Memory B cell (primary cell): ENCODE measurements around the gene BCAS3.
"Not testable (repeated sequence)": the region's sequence is repeated elsewhere in the genome, so short reads cannot be mapped to it uniquely, and the experiment has no call there.

Experiments used
- ATAC-seq: fragments of 150-1000 bp; cut with Tn5 transposase; 2 replicates; pipeline ENCODE4 v1.10.0; 2021; ENCODE audit warnings: low read depth, mild to moderate bottlenecking, moderate library complexity
- DNase-seq, 2 donors: peaks; one replicate each; pipeline ENCODE4 v3.0.0; 2022; ENCODE audit warnings: low spot score in 2 of 2
- H3K27ac Mint-ChIP-seq: one replicate; pipeline ENCODE4 v1.8.0; 2022; ENCODE audit warnings: mild to moderate bottlenecking, moderate library complexity, mixed read lengths
- H3K27me3 Mint-ChIP-seq: one replicate; pipeline ENCODE4 v1.8.0; 2022; ENCODE audit warnings: mixed read lengths
- H3K36me3 Mint-ChIP-seq: one replicate; pipeline ENCODE4 v1.8.0; 2022; ENCODE audit warnings: mild to moderate bottlenecking, mixed read lengths
- H3K4me1 Mint-ChIP-seq: one replicate; pipeline ENCODE4 v1.8.0; 2022; ENCODE audit warnings: mixed read lengths
- H3K4me3 Mint-ChIP-seq: one replicate; pipeline ENCODE4 v1.8.0; 2022; ENCODE audit warnings: mild to moderate bottlenecking, moderate library complexity, mixed read lengths
- H3K9me3 Mint-ChIP-seq: one replicate; pipeline ENCODE4 v1.8.0; 2022; ENCODE audit warnings: mixed read lengths

The BCAS3 gene

DNA sequence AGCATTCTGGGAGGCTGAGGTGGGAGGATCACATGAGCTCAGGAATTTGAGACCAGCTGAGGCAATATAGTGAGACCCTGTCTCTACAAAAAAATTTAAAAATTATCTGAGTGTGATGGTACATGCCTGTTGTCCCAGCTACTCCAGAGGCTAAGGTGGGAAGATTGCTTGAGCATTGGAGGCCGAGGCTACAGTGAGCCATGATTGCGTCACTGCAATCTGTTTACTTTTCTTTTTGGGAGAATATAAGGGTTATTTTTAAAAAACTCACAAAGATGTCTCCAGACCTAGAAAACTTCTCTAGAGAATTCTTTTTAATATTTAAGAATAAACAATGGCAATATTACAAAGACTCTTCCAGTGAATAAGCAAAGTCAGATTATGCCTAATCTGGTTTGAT lies 226.9 kb downstream of the BCAS3 start:
- no peaks in the 10 kb centered on the region for H3K9me3 Mint-ChIP-seq
- H3K27ac Mint-ChIP-seq = no peak overlapping the region
- no peak overlapping the region for H3K4me3 Mint-ChIP-seq
- DNase-seq = no peak
- ATAC-seq = no peak
- peaks cover 3% of the 10 kb centered on the region for H3K4me1 Mint-ChIP-seq
- H3K36me3 Mint-ChIP-seq = peaks cover 10% of the 10 kb centered on the region
- no peaks in the 10 kb centered on the region for H3K27me3 Mint-ChIP-seq

DNA sequence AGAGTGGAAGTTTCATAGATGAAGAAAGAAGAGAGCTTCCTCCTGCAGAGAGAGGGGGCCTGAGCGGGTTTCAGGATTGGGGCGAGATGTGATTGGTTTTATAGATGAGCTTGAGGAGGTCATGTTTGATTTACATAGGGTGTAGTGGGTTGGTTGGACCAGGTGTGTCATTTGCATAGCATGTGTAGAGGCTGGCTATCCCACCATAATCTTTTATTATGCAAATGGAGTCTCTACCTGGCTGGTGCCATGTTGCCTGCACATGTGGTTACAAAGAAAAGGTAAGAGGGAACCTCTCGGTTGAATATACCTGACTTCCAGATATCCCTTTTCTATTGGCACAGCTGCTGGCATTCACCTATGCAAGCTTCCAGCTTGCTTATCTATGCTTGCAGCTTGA lies 228.1 kb downstream of the BCAS3 start:
- no peak overlapping the region for H3K4me3 Mint-ChIP-seq
- peaks cover 13% of the 10 kb centered on the region for H3K36me3 Mint-ChIP-seq
- H3K4me1 Mint-ChIP-seq = no peaks in the 10 kb centered on the region
- no peak overlapping the region for H3K27ac Mint-ChIP-seq
- no peaks in the 10 kb centered on the region for H3K9me3 Mint-ChIP-seq
- ATAC-seq (no peak), DNase-seq (no peak)
- H3K27me3 Mint-ChIP-seq = no peaks in the 10 kb centered on the region

DNA sequence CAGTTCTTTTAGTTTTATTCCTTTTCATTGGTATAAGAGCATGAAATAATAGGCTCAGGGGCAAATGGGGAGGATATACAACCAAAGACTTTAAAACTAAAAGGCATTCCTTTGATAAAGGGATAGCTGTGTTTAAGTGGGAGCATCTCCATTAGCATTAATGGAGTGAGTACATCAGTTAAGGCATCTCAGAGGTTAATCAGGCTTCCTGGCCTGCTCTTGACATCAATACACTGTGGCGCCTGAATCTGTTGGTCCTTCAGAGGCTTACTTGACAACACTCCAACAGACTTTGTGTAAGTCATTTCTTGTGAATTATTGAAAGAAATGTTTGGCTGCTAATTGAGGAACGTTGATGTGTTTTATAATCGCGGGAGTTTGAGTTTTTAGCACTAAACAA lies 230.7 kb downstream of the BCAS3 start:
- DNase-seq (no peak), ATAC-seq (no peak)
- H3K4me3 Mint-ChIP-seq = no peak overlapping the region
- no peak overlapping the region for H3K27ac Mint-ChIP-seq
- peaks cover 12% of the 10 kb centered on the region for H3K36me3 Mint-ChIP-seq
- no peaks in the 10 kb centered on the region for H3K27me3 Mint-ChIP-seq
- H3K4me1 Mint-ChIP-seq = no peaks in the 10 kb centered on the region
- no peaks in the 10 kb centered on the region for H3K9me3 Mint-ChIP-seq

DNA sequence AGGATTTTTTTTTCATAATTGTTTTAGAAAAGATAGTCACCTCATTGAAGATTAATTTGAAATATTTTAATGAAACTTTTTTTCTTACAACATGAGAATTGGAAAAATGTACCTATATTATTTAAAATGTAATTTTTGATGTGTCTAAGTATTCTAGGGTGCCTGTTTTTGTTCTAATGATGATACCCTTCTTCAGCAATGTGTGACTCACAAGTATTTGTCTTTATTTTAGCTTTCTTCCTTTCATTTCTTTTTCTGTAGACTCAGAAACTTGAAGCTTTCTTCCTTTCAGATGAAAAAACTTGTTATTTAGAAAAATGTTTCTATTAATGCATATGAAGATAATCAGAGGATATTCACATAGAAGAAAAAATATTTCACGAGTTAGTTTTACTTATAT lies 231.8 kb downstream of the BCAS3 start:
- Mint-ChIP-seq H3K9me3 (no peaks in the 10 kb centered on the region), H3K36me3 (peaks cover 19% of the 10 kb centered on the region), H3K27me3 (no peaks in the 10 kb centered on the region), H3K4me3 (no peak overlapping the region), H3K27ac (no peak overlapping the region), H3K4me1 (no peaks in the 10 kb centered on the region)
- ATAC-seq (no peak), DNase-seq (no peak)

DNA sequence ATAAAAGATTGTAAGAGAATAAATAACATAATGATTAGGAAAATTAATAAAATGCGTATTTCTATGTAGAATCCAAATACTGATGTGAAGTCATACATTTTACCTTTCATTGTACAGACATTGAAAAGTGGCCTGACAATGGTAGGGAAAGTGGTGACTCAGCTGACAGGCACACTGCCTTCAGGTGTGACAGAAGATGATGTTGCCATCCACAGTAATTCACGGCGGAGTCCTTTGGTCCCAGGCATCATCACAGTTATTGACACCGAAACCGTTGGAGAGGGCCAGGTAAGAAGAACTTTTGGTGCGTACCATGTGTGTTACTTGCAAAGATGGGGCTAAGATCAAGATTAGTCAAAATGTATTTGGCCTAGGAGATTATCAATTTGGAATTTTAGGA lies 232.8 kb downstream of the BCAS3 start:
- no peaks in the 10 kb centered on the region for H3K27me3 Mint-ChIP-seq
- ATAC-seq (no peak), DNase-seq (no peak)
- H3K4me1 Mint-ChIP-seq = no peaks in the 10 kb centered on the region
- H3K27ac Mint-ChIP-seq = no peak overlapping the region
- peaks cover 23% of the 10 kb centered on the region for H3K36me3 Mint-ChIP-seq
- H3K9me3 Mint-ChIP-seq = no peaks in the 10 kb centered on the region
- no peak overlapping the region for H3K4me3 Mint-ChIP-seq

DNA sequence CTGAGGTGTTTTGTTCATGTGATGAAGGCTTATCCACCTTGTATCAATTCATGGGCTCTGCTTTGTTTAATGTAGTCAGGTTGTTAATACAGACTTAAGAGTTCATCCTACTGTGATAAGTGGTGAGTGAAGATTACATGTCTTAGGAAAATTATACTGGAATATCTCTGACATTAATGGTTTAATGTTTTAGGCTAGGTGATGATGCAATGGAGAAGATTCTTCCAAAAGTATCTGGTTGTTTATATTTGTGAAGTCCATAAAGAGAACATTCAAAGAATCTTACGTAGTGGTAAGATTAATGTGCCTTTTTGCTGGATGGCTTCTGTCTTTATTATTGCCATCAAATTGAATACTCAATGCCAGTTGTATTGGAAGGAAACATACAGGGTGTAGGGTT lies 236.4 kb downstream of the BCAS3 start:
- peaks cover 5% of the 10 kb centered on the region for H3K9me3 Mint-ChIP-seq
- DNase-seq = no peak
- no peak overlapping the region for H3K4me3 Mint-ChIP-seq
- H3K4me1 Mint-ChIP-seq = no peaks in the 10 kb centered on the region
- H3K27ac Mint-ChIP-seq = no peak overlapping the region
- ATAC-seq = no peak
- peaks cover 28% of the 10 kb centered on the region for H3K36me3 Mint-ChIP-seq
- H3K27me3 Mint-ChIP-seq = no peaks in the 10 kb centered on the region

DNA sequence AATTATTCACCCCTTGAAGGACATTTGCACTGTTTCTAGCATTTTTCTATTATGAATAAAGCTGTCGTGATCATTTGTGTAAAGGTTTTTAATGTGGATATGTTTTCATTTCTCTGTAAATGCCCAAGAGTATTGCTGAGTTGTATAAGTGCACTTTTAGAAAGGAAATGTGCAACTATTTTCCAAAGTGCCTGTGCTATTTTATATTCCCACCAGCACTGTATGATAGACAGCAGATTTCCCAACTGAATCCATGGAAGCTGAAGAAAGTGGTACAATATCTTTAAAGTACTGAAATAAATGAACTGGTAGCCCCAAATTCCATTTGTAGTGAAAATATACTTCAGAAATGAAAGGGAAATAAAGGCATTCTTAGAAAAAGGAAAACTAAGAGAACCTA lies 238.4 kb downstream of the BCAS3 start:
- Mint-ChIP-seq H3K4me3 (no peak overlapping the region), H3K36me3 (peaks cover 29% of the 10 kb centered on the region), H3K4me1 (no peaks in the 10 kb centered on the region), H3K9me3 (peaks cover 5% of the 10 kb centered on the region), H3K27ac (no peak overlapping the region), H3K27me3 (no peaks in the 10 kb centered on the region)
- no peak for DNase-seq
- ATAC-seq = no peak

DNA sequence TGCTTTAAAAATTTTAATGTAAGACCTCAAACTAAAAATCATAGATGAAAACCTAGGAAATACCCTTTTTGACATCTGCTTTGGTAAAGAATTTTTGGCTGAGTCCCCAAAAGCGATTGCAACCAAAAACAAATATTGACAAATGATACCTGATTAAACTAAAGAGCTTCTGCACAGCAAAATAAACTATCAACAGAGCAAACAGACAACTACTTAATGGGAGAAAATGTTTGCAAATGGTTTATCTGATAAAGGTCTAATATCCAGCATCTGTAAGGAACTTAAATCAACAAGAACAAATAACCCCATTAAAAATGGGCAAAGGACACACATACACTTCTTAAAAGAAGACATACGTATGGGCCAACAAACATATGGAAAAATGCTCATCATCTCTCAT lies 242.5 kb downstream of the BCAS3 start:
- Mint-ChIP-seq H3K27ac (no peak overlapping the region), H3K9me3 (peaks cover 5% of the 10 kb centered on the region), H3K4me1 (no peaks in the 10 kb centered on the region), H3K4me3 (no peak overlapping the region), H3K36me3 (peaks cover 18% of the 10 kb centered on the region), H3K27me3 (no peaks in the 10 kb centered on the region)
- ATAC-seq = no peak
- DNase-seq = no peak

DNA sequence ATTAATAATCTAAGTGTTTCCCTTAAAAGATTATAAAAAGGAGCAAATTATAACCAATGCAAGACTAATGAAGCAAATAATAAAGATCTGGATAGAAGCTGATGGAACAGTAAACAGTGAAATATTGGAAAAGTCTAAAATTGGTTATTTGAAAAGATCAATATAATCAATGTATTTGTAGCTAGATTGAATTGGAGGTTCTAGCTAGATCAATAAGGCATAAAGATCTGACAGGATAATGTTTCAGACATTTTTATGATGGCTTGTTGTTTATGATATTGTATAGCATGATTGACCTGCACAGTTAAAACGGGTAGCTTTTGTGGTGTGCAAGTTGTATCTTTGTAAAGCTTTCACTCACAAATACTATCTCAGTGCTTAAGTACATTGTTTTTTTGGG lies 245.3 kb downstream of the BCAS3 start:
- Mint-ChIP-seq H3K36me3 (peaks cover 9% of the 10 kb centered on the region), H3K27ac (no peak overlapping the region), H3K4me1 (no peaks in the 10 kb centered on the region), H3K9me3 (no peaks in the 10 kb centered on the region), H3K27me3 (no peaks in the 10 kb centered on the region), H3K4me3 (no peak overlapping the region)
- DNase-seq (no peak), ATAC-seq (no peak)

DNA sequence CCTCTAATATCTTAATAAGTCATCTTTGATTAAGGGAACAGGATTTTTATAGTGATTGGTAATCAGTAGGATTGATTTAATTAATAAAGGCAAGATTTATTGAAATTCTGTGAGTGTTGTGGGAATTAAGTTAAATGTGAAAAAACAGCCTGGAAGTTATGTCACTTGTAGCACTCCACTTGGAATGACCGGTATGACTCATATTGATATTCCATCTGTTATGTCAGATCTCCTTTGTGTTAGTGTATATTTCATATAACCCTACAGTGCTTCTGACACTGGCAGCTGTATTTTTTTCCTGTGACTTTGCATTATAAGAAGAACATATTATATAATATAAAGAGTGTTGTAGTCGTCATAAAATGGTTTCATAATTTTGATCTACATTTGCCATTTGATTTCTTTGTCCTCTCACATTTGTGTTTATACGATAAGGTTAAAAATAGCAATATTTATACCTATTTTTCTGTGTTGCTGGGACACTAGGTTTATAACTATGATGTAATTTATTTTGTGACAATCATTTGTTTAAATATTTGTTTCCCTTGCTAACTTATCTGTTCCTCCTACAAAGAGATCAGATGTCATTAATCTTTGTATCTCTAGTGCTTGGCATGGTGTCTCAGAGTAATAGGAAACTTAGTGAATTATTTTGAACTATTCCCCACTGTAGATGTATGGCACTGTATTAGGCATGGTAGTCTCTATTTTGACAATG lies 249.0 kb downstream of the BCAS3 start:
- H3K4me3 Mint-ChIP-seq = no peak overlapping the region
- H3K27ac Mint-ChIP-seq = no peak overlapping the region
- no peaks in the 10 kb centered on the region for H3K27me3 Mint-ChIP-seq
- H3K36me3 Mint-ChIP-seq = peaks cover 2% of the 10 kb centered on the region
- ATAC-seq (no peak), DNase-seq (no peak)
- H3K4me1 Mint-ChIP-seq = no peaks in the 10 kb centered on the region
- H3K9me3 Mint-ChIP-seq = no peaks in the 10 kb centered on the region

DNA sequence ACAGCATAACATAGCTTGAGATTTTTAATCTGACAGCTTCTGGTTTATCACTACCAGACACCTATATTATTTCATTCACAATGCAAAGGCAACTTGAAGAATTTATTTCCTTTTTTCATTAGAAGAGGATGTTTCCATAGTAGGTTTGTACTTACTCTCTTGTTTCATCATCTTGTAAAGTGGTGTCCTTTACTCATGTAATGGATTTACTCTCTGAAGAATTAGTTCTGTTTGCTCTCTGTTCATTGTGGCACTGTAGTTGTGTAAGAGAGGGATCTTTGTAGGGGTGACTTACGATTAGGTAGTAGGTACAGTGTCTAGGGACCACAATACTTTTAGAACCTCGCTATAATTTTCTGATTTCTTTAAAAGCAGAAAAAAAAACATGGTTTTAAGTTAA lies 256.1 kb downstream of the BCAS3 start:
- Mint-ChIP-seq H3K27ac (no peak overlapping the region), H3K36me3 (peaks cover 5% of the 10 kb centered on the region), H3K4me1 (no peaks in the 10 kb centered on the region), H3K27me3 (no peaks in the 10 kb centered on the region), H3K9me3 (no peaks in the 10 kb centered on the region), H3K4me3 (no peak overlapping the region)
- DNase-seq (no peak), ATAC-seq (no peak)

DNA sequence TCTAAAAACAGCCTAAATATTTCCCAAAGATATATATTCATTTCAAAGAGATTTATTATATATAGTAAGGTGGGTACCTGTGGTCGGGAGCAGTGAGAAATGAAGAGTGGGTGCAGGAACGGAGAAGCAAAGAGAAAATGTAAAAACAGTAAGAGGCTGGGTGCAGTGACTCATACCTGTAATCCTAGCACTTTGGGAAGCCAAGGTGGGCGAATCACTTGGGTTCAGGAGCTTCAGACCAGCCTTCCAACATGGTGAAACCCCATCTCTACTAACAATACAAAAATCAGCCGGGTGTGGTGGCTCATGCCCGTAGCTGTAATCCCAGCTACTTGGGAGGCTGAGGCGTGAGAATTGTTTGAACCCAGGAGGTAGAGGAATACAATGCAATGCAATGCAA lies 257.1 kb downstream of the BCAS3 start:
- Mint-ChIP-seq H3K36me3 (peaks cover 7% of the 10 kb centered on the region), H3K27ac (no peak overlapping the region), H3K9me3 (no peaks in the 10 kb centered on the region), H3K27me3 (no peaks in the 10 kb centered on the region), H3K4me1 (no peaks in the 10 kb centered on the region), H3K4me3 (no peak overlapping the region)
- no peak for DNase-seq
- no peak for ATAC-seq

DNA sequence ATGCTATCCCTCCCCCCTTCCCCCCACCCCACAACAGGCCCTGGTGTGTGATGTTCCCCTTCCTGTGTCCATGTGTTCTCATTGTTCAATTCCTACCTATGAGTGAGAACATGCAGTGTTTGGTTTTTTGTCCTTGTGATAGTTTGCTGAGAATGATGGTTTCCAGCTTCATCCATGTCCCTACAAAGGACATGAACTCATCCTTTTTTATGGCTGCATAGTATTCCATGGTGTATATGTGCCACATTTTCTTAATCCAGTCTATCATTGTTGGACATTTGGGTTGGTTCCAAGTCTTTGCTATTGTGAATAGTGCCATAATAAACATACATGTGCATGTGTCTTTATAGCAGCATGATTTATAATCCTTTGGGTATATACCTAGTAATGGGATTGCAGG lies 258.3 kb downstream of the BCAS3 start:
- DNase-seq, ATAC-seq, H3K4me3 Mint-ChIP-seq, H3K9me3 Mint-ChIP-seq, H3K27ac Mint-ChIP-seq, H3K4me1 Mint-ChIP-seq, H3K27me3 Mint-ChIP-seq, H3K36me3 Mint-ChIP-seq: not testable (repeated sequence)

DNA sequence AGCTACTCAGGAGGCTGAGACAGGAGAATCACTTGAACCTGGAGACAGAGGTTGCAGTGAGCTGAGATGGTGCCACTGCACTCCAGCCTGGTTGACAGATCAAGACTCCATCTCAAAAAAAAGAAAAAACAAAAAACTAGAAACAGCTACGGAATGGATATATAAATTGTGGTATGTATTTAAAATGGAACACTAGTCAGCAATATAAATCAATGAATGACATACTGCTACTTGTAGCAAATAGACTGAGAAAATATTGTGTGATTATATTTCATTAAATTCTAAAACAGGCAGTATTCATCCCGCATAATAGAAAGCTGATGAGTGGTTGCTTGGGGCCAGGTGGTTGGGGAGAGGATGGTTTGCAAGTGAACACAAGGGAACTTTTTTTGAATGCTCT lies 261.7 kb downstream of the BCAS3 start:
- no peaks in the 10 kb centered on the region for H3K27me3 Mint-ChIP-seq
- no peak overlapping the region for H3K27ac Mint-ChIP-seq
- H3K9me3 Mint-ChIP-seq = no peaks in the 10 kb centered on the region
- no peak for ATAC-seq
- H3K36me3 Mint-ChIP-seq = peaks cover 9% of the 10 kb centered on the region
- H3K4me1 Mint-ChIP-seq = no peaks in the 10 kb centered on the region
- H3K4me3 Mint-ChIP-seq = no peak overlapping the region
- no peak for DNase-seq

DNA sequence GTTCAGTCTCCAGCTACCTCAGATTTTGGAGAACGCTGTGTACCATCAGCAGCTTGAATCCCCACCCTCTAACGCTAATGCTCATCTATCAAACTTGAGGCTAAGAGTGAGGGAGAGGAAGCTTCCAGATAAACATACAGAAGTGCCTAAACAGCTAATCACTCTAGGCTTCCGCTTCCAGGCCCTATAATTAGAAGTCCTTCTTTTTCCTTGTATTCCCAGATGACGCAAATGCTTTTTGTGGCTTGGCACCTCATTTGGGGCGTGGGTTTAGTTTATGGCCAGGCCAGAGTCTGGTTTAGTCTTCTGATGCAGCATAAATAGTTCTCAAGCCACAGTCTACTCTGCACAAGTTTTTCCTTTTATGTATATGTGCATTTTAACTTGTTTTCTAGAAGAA lies 263.4 kb downstream of the BCAS3 start:
- DNase-seq (no peak), ATAC-seq (no peak)
- Mint-ChIP-seq H3K9me3 (no peaks in the 10 kb centered on the region), H3K4me1 (no peaks in the 10 kb centered on the region), H3K4me3 (no peak overlapping the region), H3K27ac (no peak overlapping the region), H3K36me3 (peaks cover 11% of the 10 kb centered on the region), H3K27me3 (no peaks in the 10 kb centered on the region)
